ENCODE data around the gene VENTX.

The VENTX gene

GRCh38 chr10:133202778-133203651 lies 34.6 kb upstream of the VENTX start:
- no peak for DNase-seq

GRCh38 chr10:133203652-133204195 lies 33.9 kb upstream of the VENTX start:
- DNase-seq, result no peak

- no peak for DNase-seq
Measured at GRCh38 chr10:133204226-133205015, 33.2 kb upstream of the VENTX start.

- no peak for DNase-seq
Measured at GRCh38 chr10:133205146-133205545, 32.5 kb upstream of the VENTX start.

- no peak for DNase-seq
Measured at GRCh38 chr10:133206356-133207040, 31.2 kb upstream of the VENTX start.

GRCh38 chr10:133207041-133207600 lies 30.5 kb upstream of the VENTX start:
- no peak for DNase-seq

GRCh38 chr10:133207627-133208026 lies 30.0 kb upstream of the VENTX start:
- DNase-seq, result no peak

GRCh38 chr10:133208466-133208865 lies 29.2 kb upstream of the VENTX start:
- DNase-seq, result no peak

GRCh38 chr10:133209117-133209516 lies 28.5 kb upstream of the VENTX start:
- DNase-seq, result no peak

GRCh38 chr10:133209641-133210040 lies 28.0 kb upstream of the VENTX start:
- DNase-seq, result no peak

GRCh38 chr10:133210398-133211140 lies 27.1 kb upstream of the VENTX start:
- DNase-seq, result no peak

- DNase-seq, result no peak
Measured at GRCh38 chr10:133211141-133211830, 26.4 kb upstream of the VENTX start.

- DNase-seq, result no peak
Measured at GRCh38 chr10:133211959-133212852, 25.4 kb upstream of the VENTX start.

GRCh38 chr10:133212853-133213494 lies 24.7 kb upstream of the VENTX start:
- DNase-seq, result no peak

GRCh38 chr10:133213641-133214467 lies 23.8 kb upstream of the VENTX start:
- no peak for DNase-seq

GRCh38 chr10:133214468-133215410 lies 22.9 kb upstream of the VENTX start:
- DNase-seq, result no peak

- no peak for DNase-seq
Measured at GRCh38 chr10:133215586-133215985, 22.1 kb upstream of the VENTX start.

GRCh38 chr10:133216776-133217175 lies 20.9 kb upstream of the VENTX start:
- no peak for DNase-seq

Measured in NCI-H774 (cell line).